Heart right ventricle (tissue), 16 donors: ENCODE data around the gene CDH13. TPM values are rescaled to one million over a fixed set of nuclear protein-coding genes. Genes with fewer than 3 reads are reported as not detected.

Experiments used
- ATAC-seq, 8 donors: fragments of 200-7000 bp; cut with Tn5 transposase; one replicate each; pipeline ENCODE4 v1.9.1; 2020; ENCODE audit warnings: mild to moderate bottlenecking in 8 of 8, moderate library complexity in 8 of 8, moderate number of reproducible peaks in 1 of 8
- DNase-seq, 2 donors: peaks; one replicate each; pipeline ENCODE4 v3.0.0-alpha.2; 2020
- H3K27ac ChIP-seq, 10 donors: fragments of 200-600 bp; sonication (generic) in 2 of 10; one replicate each; pipeline versions ENCODE4 v1.5.0 to v1.8.0; 2020 to 2022; ENCODE audit warnings: mild to moderate bottlenecking in 3 of 10
- H3K27me3 ChIP-seq, 7 donors: fragments of 200-600 bp; one replicate each; pipeline ENCODE4 v1.8.0; 2021 to 2022; ENCODE audit warnings: mild to moderate bottlenecking in 2 of 7
- H3K36me3 ChIP-seq, 9 donors: fragments of 200-600 bp; sonication (generic) in 1 of 9; one replicate each; pipeline versions ENCODE4 v1.5.0 to v1.8.0; 2020 to 2022; ENCODE audit warnings: mild to moderate bottlenecking in 2 of 9
- H3K4me1 ChIP-seq, 9 donors: fragments of 200-600 bp; sonication (generic) in 1 of 9; one replicate each; pipeline versions ENCODE4 v1.5.0 to v1.8.0; 2020 to 2022; ENCODE audit warnings: mild to moderate bottlenecking in 4 of 9
- H3K4me3 ChIP-seq, 10 donors: fragments of 200-600 bp; sonication (generic) in 2 of 10; one replicate each; pipeline versions ENCODE4 v1.5.0 to v1.8.0; 2020 to 2022; ENCODE audit warnings: mild to moderate bottlenecking in 7 of 10, moderate library complexity in 2 of 10
- H3K9me3 ChIP-seq, 11 donors: fragments of 200-600 bp in 10 of 11; sonication (generic) in 2 of 11; one replicate each; pipeline versions ENCODE4 v1.5.0 to v1.8.0; 2013 to 2022; ENCODE audit warnings: mild to moderate bottlenecking in 2 of 11, control low read depth in 1 of 11, moderate library complexity in 1 of 11
- CTCF ChIP-seq, 9 donors: fragments of 200-600 bp; sonication (generic) in 2 of 9; IDR thresholded peaks; one replicate each; pipeline versions ENCODE4 v1.5.0 to v1.8.0; 2021 to 2022; ENCODE audit warnings: antibody characterized with exemption in 9 of 9, mild to moderate bottlenecking in 5 of 9, moderate library complexity in 1 of 9
- WGBS, 2 donors: extraction: QIAGEN DNeasy Blood & Tissue Kit; methylation state at CpG; one replicate each; pipeline ENCODE4 v1.1.7; 2013; ENCODE audit warnings: inconsistent platforms in 1 of 2; 5-methylcytosine and 5-hydroxymethylcytosine counted together
- intact Hi-C, 10 donors: fragments of 100-400 bp; cut with DNase I; formaldehyde crosslinking; loops; one replicate each; pipeline versions ENCODE4 v1.11.1 to v1.14.2; 2022
- polyA plus RNA-seq, 2 donors: library from polyadenylated mRNA; stranded (reverse); fragments of 200-250 nt; gene quantifications; one replicate each; pipeline ENCODE4 v1.2.3, GENCODE V29; 2013
- total RNA-seq, 10 donors: library from RNA; stranded (reverse); fragmentation: NEBNext Ultra II Directional in 3 of 10; extraction: Animal tissue kit (Norgen Biotek cat#: 25700) in 3 of 10; gene quantifications; one replicate each; pipeline versions ENCODE4 v1.2.1 to v1.2.4, GENCODE V29; 2021 to 2023
- donor health status: Arrhythmogenic right ventricular cardiomyopathy.
- donor health status: ischemic (EF 13 %, LVEDD 7.1; RV severe dilation, severe dysfunction).
- donor health status: healthy with polysubstance abuse.
- donor health status: DM: no; HTN: yes; CAD: no.
- donor health status: DM: no; HTN: no; CAD: no.
- donor health status: ischemic (EF 25% LVEDD 6.9; RV normal size, moderate dysfunction).
- donor health status: ischemic (EF 25% LVEDD 5.7; RV mildly dilated, moderate dysfunction).
- donor health status: healthy.
- donor health status: DM: yes; HTN: yes; CAD: no.
- donor health status: Ischemic cardiomyopathy.
- donor health status: ischemic (EF 35%, LVEDD 5.7; RV mildly dilated, moderate dysfunction).
- donor health status: nonischemic (EF 11% LVEDD 7.7; RV severe dilation, severe dysfunction).
- donor health status: DM: yes; HTN: yes; CAD: no.
- donor health status: PGD.
- donor health status: ischemic (EF 29% LVEDD 5.4; RV normal size, mild dysfunction).
- donor health status: nonischemic (EF 23%, LVEDD 6.1; RV moderate dilation, normal function).

CDH13 gene
- total and polyA plus RNA-seq, 12 donors = 15.5 to 221 (median 168) TPM

- Histone ChIP-seq H3K4me3 (no peak overlapping the region), H3K36me3 (no peaks in the 10 kb centered on the region), H3K27ac (no peak overlapping the region), H3K9me3 (peaks cover 0 to 2% (median 0%) of the 10 kb centered on the region in 11 donors), H3K27me3 (no peaks in the 10 kb centered on the region), H3K4me1 (no peaks in the 10 kb centered on the region)
- DNase-seq = no peak
- intact Hi-C loops = no loop called here
- no peak for TF ChIP-seq CTCF (IDR thresholded peaks at IDR 0.05)
- 86 to 90% methylated on average over 2 of the region's 2 CpGs for WGBS, 2 donors
- no peak for ATAC-seq
Observed at GRCh38 chr16:83581082-83581481, 954.3 kb downstream of the CDH13 start.

GRCh38 chr16:83581994-83582747 lies 955.4 kb downstream of the CDH13 start:
- H3K4me1 ChIP-seq = no peaks in the 10 kb centered on the region
- no peak overlapping the region for H3K27ac ChIP-seq
- ATAC-seq (no peak), DNase-seq (no peak)
- no peaks in the 10 kb centered on the region for H3K27me3 ChIP-seq
- TF ChIP-seq CTCF (IDR thresholded peaks at IDR 0.05) = no peak
- intact Hi-C loops = no loop called here
- H3K4me3 ChIP-seq = no peak overlapping the region
- 82 to 91% methylated on average over 5 of the region's 5 CpGs for WGBS, 2 donors
- no peaks in the 10 kb centered on the region for H3K9me3 ChIP-seq
- H3K36me3 ChIP-seq = no peaks in the 10 kb centered on the region

GRCh38 chr16:83586036-83586435 lies 959.3 kb downstream of the CDH13 start:
- intact Hi-C loops = no loop called here
- TF ChIP-seq CTCF (IDR thresholded peaks at IDR 0.05) = no peak
- DNase-seq (no peak), ATAC-seq (no peak)
- no peaks in the 10 kb centered on the region for H3K4me1 ChIP-seq
- H3K9me3 ChIP-seq = no peaks in the 10 kb centered on the region
- H3K27ac ChIP-seq = no peak overlapping the region
- no peaks in the 10 kb centered on the region for H3K27me3 ChIP-seq
- 87 to 88% methylated on average over 13 of the region's 13 CpGs for WGBS, 2 donors
- no peaks in the 10 kb centered on the region for H3K36me3 ChIP-seq
- H3K4me3 ChIP-seq = no peak overlapping the region

- Histone ChIP-seq H3K27ac (no peak overlapping the region), H3K27me3 (no peaks in the 10 kb centered on the region), H3K9me3 (no peaks in the 10 kb centered on the region), H3K4me3 (no peak overlapping the region), H3K36me3 (no peaks in the 10 kb centered on the region), H3K4me1 (no peaks in the 10 kb centered on the region)
- WGBS, 2 donors = 64 to 67% methylated on average over 11 of the region's 11 CpGs
- ATAC-seq = no peak
- intact Hi-C loops = no loop called here
- no peak for TF ChIP-seq CTCF (IDR thresholded peaks at IDR 0.05)
- DNase-seq = no peak
Observed at GRCh38 chr16:83586461-83587200, 959.9 kb downstream of the CDH13 start.
